Coronary artery (tissue), 2 donors: ENCODE results near the gene TMEM9B.

Source experiments
- DNase-seq: peaks from one replicate; pipeline ENCODE4 v3.0.0-alpha.2; 2017; ENCODE audit warnings: low spot score
- H3K27ac ChIP-seq, 2 donors: fragments of 200-600 bp; sonication (generic); one replicate each; pipeline ENCODE4 v1.5.1; 2016 to 2019
- H3K4me3 ChIP-seq: fragments of 200-600 bp; sonication (generic); 2 replicates; pipeline ENCODE4 v1.5.1; 2016; ENCODE audit warnings: mild to moderate bottlenecking, moderate library complexity
- CTCF ChIP-seq: fragments of 200-600 bp; sonication (generic); IDR thresholded peaks from one replicate; pipeline ENCODE4 v1.5.1; 2019; ENCODE audit warnings: antibody characterized with exemption

TMEM9B gene

GRCh38 chr11:8928981-8929615 lies 35.1 kb downstream of the TMEM9B start:
- DNase-seq = no peak
- no peak for TF ChIP-seq CTCF
- Histone ChIP-seq H3K4me3 (no peak overlapping the region), H3K27ac (no peak overlapping the region)

DNA sequence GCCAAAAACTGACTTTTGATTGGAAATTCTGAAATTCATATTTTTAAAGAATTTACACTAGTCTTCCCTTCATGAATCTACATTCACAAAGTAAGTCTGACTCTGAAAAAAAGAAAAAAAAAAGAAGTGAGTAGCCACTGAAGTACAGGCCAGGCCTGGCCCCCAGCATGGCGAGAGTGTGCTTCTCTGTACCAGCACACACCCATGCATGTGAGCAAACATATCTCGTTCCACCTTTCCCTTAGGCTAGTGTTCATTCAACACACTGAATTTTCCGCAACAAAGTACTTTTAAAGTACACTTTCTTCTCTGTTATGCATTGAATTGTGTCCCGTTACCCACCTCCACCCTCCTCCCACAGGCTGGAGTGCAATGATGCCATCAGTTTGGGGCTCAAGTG lies 36.0 kb downstream of the TMEM9B start:
- no peak for TF ChIP-seq CTCF
- no peak for DNase-seq
- Histone ChIP-seq H3K27ac (no peak overlapping the region), H3K4me3 (no peak overlapping the region)

GRCh38 chr11:8927233-8927632 lies 37.0 kb downstream of the TMEM9B start:
- DNase-seq = no peak
- Histone ChIP-seq H3K27ac (no peak overlapping the region), H3K4me3 (no peak overlapping the region)
- TF ChIP-seq CTCF = no peak

GRCh38 chr11:8926236-8926635 lies 38.0 kb downstream of the TMEM9B start:
- no peak for DNase-seq
- H3K4me3 ChIP-seq = no peak overlapping the region
- H3K27ac ChIP-seq = no peak overlapping the region
- no peak for TF ChIP-seq CTCF

DNA sequence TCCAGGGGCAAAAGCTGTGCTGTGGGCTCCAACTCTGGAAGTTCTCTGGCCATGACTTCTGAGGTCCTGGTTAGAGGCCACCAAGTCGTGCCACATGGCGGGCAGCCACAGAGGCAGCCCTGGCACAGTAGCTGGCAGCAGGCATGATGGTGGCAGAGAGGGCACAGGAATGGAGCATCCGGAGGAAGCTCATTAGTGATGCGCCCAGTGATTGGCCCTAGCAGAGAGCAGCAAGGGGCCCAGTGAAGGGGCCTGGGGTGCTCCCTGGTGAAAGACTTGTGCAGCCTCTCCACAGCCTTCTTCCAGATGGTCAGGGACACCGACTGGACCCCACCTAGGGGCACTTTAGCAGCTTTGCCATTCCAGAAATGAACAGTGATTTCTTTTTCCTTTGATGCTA lies 38.5 kb downstream of the TMEM9B start:
- Histone ChIP-seq H3K4me3 (no peak overlapping the region), H3K27ac (no peak overlapping the region)
- no peak for DNase-seq
- TF ChIP-seq CTCF = no peak

DNA sequence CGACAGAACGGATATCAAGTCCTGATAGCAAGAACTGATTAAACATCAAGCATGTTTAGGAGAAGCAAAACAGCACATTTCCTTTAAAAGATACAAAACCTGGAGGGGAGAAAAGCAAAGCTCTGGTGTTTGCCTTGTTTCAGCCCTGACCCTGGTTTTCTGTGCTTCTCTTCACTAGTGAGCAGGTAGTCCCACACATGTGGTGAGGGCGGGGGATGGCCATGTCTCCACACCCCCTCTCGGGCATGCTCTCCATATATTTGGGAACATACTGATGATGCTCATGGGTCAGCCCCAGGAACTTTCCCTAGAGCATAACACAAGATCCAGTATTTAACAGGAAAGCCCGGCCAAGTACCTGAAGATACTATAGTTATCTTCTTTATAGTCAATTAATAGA lies 41.6 kb downstream of the TMEM9B start:
- DNase-seq = no peak
- H3K27ac ChIP-seq = no peak overlapping the region
- H3K4me3 ChIP-seq = no peak overlapping the region
- TF ChIP-seq CTCF = no peak

- DNase-seq = peak; percentile 12
These were observed 47.0 kb downstream of the TMEM9B start for GRCh38 chr11:8917157-8917825.

More at GRCh38 chr11:8917157-8917825, 47.0 kb downstream of the TMEM9B start:
- H3K4me3 ChIP-seq = peak overlapping the region; percentile 13
- H3K27ac ChIP-seq = peak overlapping the region; percentile 36 to 85
- TF ChIP-seq CTCF = no peak
